ENCODE measurements around the gene UBB.

UBB gene

GRCh38 chr17:16415031-16415924 lies 34.4 kb downstream of the UBB start, which contains the start of gene TRPV2:
TSS of gene TRPV2 (plus strand) at chr17:16415571. CDS start at chr17:16417669, 2,098 bp downstream.
- H3K27me3 ChIP-seq (ENCODE audit: insufficient read depth, low read length): no peaks in the 10 kb centered on the region
- H3K4me1 ChIP-seq (ENCODE audit: insufficient read depth, low read length): no peaks in the 10 kb centered on the region
- H2AFZ ChIP-seq (ENCODE audit: low read depth, low read length): no peak within 1 kb of the TSS
- no peaks in the 10 kb centered on the region for H3K36me3 ChIP-seq (ENCODE audit: insufficient read depth, low read length)
- no peaks in the 10 kb centered on the region for H3K9me3 ChIP-seq (ENCODE audit: low read length)
- no peak within 1 kb of the TSS for H3K4me3 ChIP-seq (ENCODE audit: low read length)

- H3K9me3 ChIP-seq (ENCODE audit: low read length): no peaks in the 10 kb centered on the region
- H3K36me3 ChIP-seq (ENCODE audit: insufficient read depth, low read length): no peaks in the 10 kb centered on the region
- no peak overlapping the region for H2AFZ ChIP-seq (ENCODE audit: low read depth, low read length)
- no peaks in the 10 kb centered on the region for H3K4me1 ChIP-seq (ENCODE audit: insufficient read depth, low read length)
- no peak overlapping the region for H3K4me3 ChIP-seq (ENCODE audit: low read length)
- H3K27me3 ChIP-seq (ENCODE audit: insufficient read depth, low read length): no peaks in the 10 kb centered on the region
Observed at GRCh38 chr17:16417399-16417798, 36.5 kb downstream of the UBB start.

GRCh38 chr17:16417896-16418684 lies 37.2 kb downstream of the UBB start:
- H3K36me3 ChIP-seq (ENCODE audit: insufficient read depth, low read length): no peaks in the 10 kb centered on the region
- H3K4me3 ChIP-seq (ENCODE audit: low read length): no peak overlapping the region
- no peaks in the 10 kb centered on the region for H3K9me3 ChIP-seq (ENCODE audit: low read length)
- no peak overlapping the region for H2AFZ ChIP-seq (ENCODE audit: low read depth, low read length)
- H3K4me1 ChIP-seq (ENCODE audit: insufficient read depth, low read length): no peaks in the 10 kb centered on the region
- H3K27me3 ChIP-seq (ENCODE audit: insufficient read depth, low read length): no peaks in the 10 kb centered on the region

GRCh38 chr17:16418685-16419068 lies 37.8 kb downstream of the UBB start:
- Histone ChIP-seq H3K9me3 (ENCODE audit: low read length) (no peaks in the 10 kb centered on the region), H2AFZ (ENCODE audit: low read depth, low read length) (no peak overlapping the region), H3K36me3 (ENCODE audit: insufficient read depth, low read length) (no peaks in the 10 kb centered on the region), H3K27me3 (ENCODE audit: insufficient read depth, low read length) (no peaks in the 10 kb centered on the region), H3K4me3 (ENCODE audit: low read length) (no peak overlapping the region), H3K4me1 (ENCODE audit: insufficient read depth, low read length) (no peaks in the 10 kb centered on the region)

GRCh38 chr17:16419074-16419928 lies 38.4 kb downstream of the UBB start:
- Histone ChIP-seq H3K27me3 (ENCODE audit: insufficient read depth, low read length) (no peaks in the 10 kb centered on the region), H2AFZ (ENCODE audit: low read depth, low read length) (no peak overlapping the region), H3K9me3 (ENCODE audit: low read length) (no peaks in the 10 kb centered on the region), H3K36me3 (ENCODE audit: insufficient read depth, low read length) (no peaks in the 10 kb centered on the region), H3K4me3 (ENCODE audit: low read length) (no peak overlapping the region), H3K4me1 (ENCODE audit: insufficient read depth, low read length) (no peaks in the 10 kb centered on the region)

GRCh38 chr17:16419929-16420271 lies 39.0 kb downstream of the UBB start:
- no peak overlapping the region for H2AFZ ChIP-seq (ENCODE audit: low read depth, low read length)
- H3K4me3 ChIP-seq (ENCODE audit: low read length): no peak overlapping the region
- no peaks in the 10 kb centered on the region for H3K27me3 ChIP-seq (ENCODE audit: insufficient read depth, low read length)

GRCh38 chr17:16422416-16422815 lies 41.5 kb downstream of the UBB start:
- H3K9me3 ChIP-seq (ENCODE audit: low read length): no peaks in the 10 kb centered on the region
- H3K4me1 ChIP-seq (ENCODE audit: insufficient read depth, low read length): no peaks in the 10 kb centered on the region
- H2AFZ ChIP-seq (ENCODE audit: low read depth, low read length): no peak overlapping the region
- H3K27me3 ChIP-seq (ENCODE audit: insufficient read depth, low read length): peaks cover 5% of the 10 kb centered on the region
- no peaks in the 10 kb centered on the region for H3K36me3 ChIP-seq (ENCODE audit: insufficient read depth, low read length)
- no peak overlapping the region for H3K4me3 ChIP-seq (ENCODE audit: low read length)

More at GRCh38 chr17:16419929-16420271, 39.0 kb downstream of the UBB start:
- H3K9me3 ChIP-seq (ENCODE audit: low read length): no peaks in the 10 kb centered on the region
- no peaks in the 10 kb centered on the region for H3K4me1 ChIP-seq (ENCODE audit: insufficient read depth, low read length)
- H3K36me3 ChIP-seq (ENCODE audit: insufficient read depth, low read length): no peaks in the 10 kb centered on the region

GRCh38 chr17:16423226-16423872 lies 42.5 kb downstream of the UBB start:
- Histone ChIP-seq H3K4me3 (ENCODE audit: low read length) (no peak overlapping the region), H3K27me3 (ENCODE audit: insufficient read depth, low read length) (peaks cover 5% of the 10 kb centered on the region), H3K4me1 (ENCODE audit: insufficient read depth, low read length) (no peaks in the 10 kb centered on the region), H2AFZ (ENCODE audit: low read depth, low read length) (no peak overlapping the region), H3K36me3 (ENCODE audit: insufficient read depth, low read length) (no peaks in the 10 kb centered on the region), H3K9me3 (ENCODE audit: low read length) (no peaks in the 10 kb centered on the region)

- no peaks in the 10 kb centered on the region for H3K36me3 ChIP-seq (ENCODE audit: insufficient read depth, low read length)
- H3K27me3 ChIP-seq (ENCODE audit: insufficient read depth, low read length): peaks cover 5% of the 10 kb centered on the region
- no peaks in the 10 kb centered on the region for H3K4me1 ChIP-seq (ENCODE audit: insufficient read depth, low read length)
- H2AFZ ChIP-seq (ENCODE audit: low read depth, low read length): no peak overlapping the region
- H3K4me3 ChIP-seq (ENCODE audit: low read length): no peak overlapping the region
- H3K9me3 ChIP-seq (ENCODE audit: low read length): no peaks in the 10 kb centered on the region
Observed at GRCh38 chr17:16425202-16425601, 44.3 kb downstream of the UBB start.

GRCh38 chr17:16425698-16426659 lies 45.1 kb downstream of the UBB start:
- Histone ChIP-seq H3K4me1 (ENCODE audit: insufficient read depth, low read length) (no peaks in the 10 kb centered on the region), H2AFZ (ENCODE audit: low read depth, low read length) (no peak overlapping the region), H3K9me3 (ENCODE audit: low read length) (no peaks in the 10 kb centered on the region), H3K27me3 (ENCODE audit: insufficient read depth, low read length) (peaks cover 5% of the 10 kb centered on the region), H3K36me3 (ENCODE audit: insufficient read depth, low read length) (no peaks in the 10 kb centered on the region), H3K4me3 (ENCODE audit: low read length) (no peak overlapping the region)

- H3K27me3 ChIP-seq (ENCODE audit: insufficient read depth, low read length): peaks cover 5% of the 10 kb centered on the region
- H3K36me3 ChIP-seq (ENCODE audit: insufficient read depth, low read length): no peaks in the 10 kb centered on the region
- no peak overlapping the region for H3K4me3 ChIP-seq (ENCODE audit: low read length)
- no peaks in the 10 kb centered on the region for H3K9me3 ChIP-seq (ENCODE audit: low read length)
- no peaks in the 10 kb centered on the region for H3K4me1 ChIP-seq (ENCODE audit: insufficient read depth, low read length)
- H2AFZ ChIP-seq (ENCODE audit: low read depth, low read length): no peak overlapping the region
Observed at GRCh38 chr17:16427020-16427419, 46.1 kb downstream of the UBB start.

All from neuron (in vitro differentiated cells).